Caco-2 (cell line): ENCODE measurements around the gene DSCAM. TPM values are rescaled to one million over a fixed set of nuclear protein-coding genes. Genes with fewer than 3 reads are reported as not detected.
"Not testable (repeated sequence)": the region's sequence is repeated elsewhere in the genome, so short reads cannot be mapped to it uniquely, and the experiment has no call there.

ENCODE experiments used
- BruUV-seq: library from RNA; stranded (reverse); fragments of 400-500 nt; replicated peaks from 2 replicates; lab custom pipeline; 2021; lab: Mats Ljungman, UMichigan
- CTCF ChIA-PET: fragments of 300-600 bp; sonication (Branson Sonifier 250); formaldehyde crosslinking; loops from one replicate; lab custom pipeline; 2022; ENCODE audit warnings: antibody characterized with exemption; lab: Charles Lee
- POLR2A ChIA-PET: fragments of 300-600 bp; sonication (Branson Sonifier 250); formaldehyde crosslinking; loops from one replicate; lab custom pipeline; 2022; ENCODE audit warnings: antibody characterized with exemption; lab: Charles Lee
- DNase-seq, 2 experiments: peaks; one replicate each; pipeline versions ENCODE4 v3.0.0 to v3.0.0-alpha.2; 2020 to 2022
- H3K27me3 ChIP-seq: replicated peaks from 2 replicates; pipeline ENCODE4 v1.6.0; 2011; ENCODE audit warnings: low read length; ENCODE audit not compliant: control insufficient read depth, insufficient read depth
- H3K36me3 ChIP-seq: 2 replicates; pipeline ENCODE4 v1.5.1; 2011; ENCODE audit warnings: low read length; ENCODE audit not compliant: control insufficient read depth, insufficient read depth
- H3K4me1 ChIP-seq: fragments of 250-450 bp; sonication (Bioruptor Pico); 2 replicates; pipeline ENCODE4 v1.5.1; 2020; ENCODE audit warnings: mild to moderate bottlenecking
- H3K4me3 ChIP-seq: 2 replicates; pipeline ENCODE4 v1.5.1; 2011; ENCODE audit warnings: low read depth, mild to moderate bottlenecking, control low read depth, low read length
- H3K9me3 ChIP-seq: fragments of 250-450 bp; sonication (Bioruptor Pico); 2 replicates; pipeline ENCODE4 v1.5.1; 2020; ENCODE audit warnings: mild to moderate bottlenecking, moderate library complexity
- H3K27ac Mint-ChIP-seq: one replicate; pipeline ENCODE4 v1.8.0; 2022; ENCODE audit warnings: mixed read lengths; ENCODE audit not compliant: unreplicated experiment
- H3K27me3 Mint-ChIP-seq: one replicate; pipeline ENCODE4 v1.8.0; 2022; ENCODE audit warnings: mixed read lengths; ENCODE audit not compliant: insufficient read depth, unreplicated experiment
- H3K36me3 Mint-ChIP-seq: one replicate; pipeline ENCODE4 v1.8.0; 2022; ENCODE audit warnings: mild to moderate bottlenecking, mixed read lengths; ENCODE audit not compliant: insufficient read depth, unreplicated experiment
- H3K4me1 Mint-ChIP-seq: one replicate; pipeline ENCODE4 v1.8.0; 2022; ENCODE audit warnings: low read depth, mixed read lengths; ENCODE audit not compliant: unreplicated experiment
- H3K4me3 Mint-ChIP-seq: one replicate; pipeline ENCODE4 v1.8.0; 2022; ENCODE audit warnings: mild to moderate bottlenecking, moderate library complexity, mixed read lengths; ENCODE audit not compliant: unreplicated experiment
- H3K9me3 Mint-ChIP-seq: one replicate; pipeline ENCODE4 v1.8.0; 2022; ENCODE audit warnings: mixed read lengths; ENCODE audit not compliant: unreplicated experiment
- intact Hi-C: fragments of 100-400 bp; cut with micrococcal nuclease; formaldehyde crosslinking; loops from one replicate; pipeline ENCODE4 v1.10.0; 2022; ENCODE audit not compliant: unreplicated experiment
- total RNA-seq: library from RNA; stranded (reverse); gene quantifications from 2 replicates; pipeline ENCODE4 v1.2.3, GENCODE V29; 2022
- TF ChIP-seq, protein P1 (sequence below), 2 experiments: fragments of 200-600 bp in 1 of 2; IDR thresholded peaks; 1 replicate in 1 of 2; 2 replicates in 1 of 2; pipeline versions ENCODE4 v1.5.1 to v1.8.0; 2011 to 2022; ENCODE audit warnings: antibody characterized with exemption in 1 of 2, control low read depth in 1 of 2, inconsistent platforms in 1 of 2, low read depth in 1 of 2, low read length in 1 of 2, mild to moderate bottlenecking in 1 of 2, moderate library complexity in 1 of 2; ENCODE audit not compliant: insufficient read depth in 1 of 2, severe bottlenecking in 1 of 2, unreplicated experiment in 1 of 2

The DSCAM gene
- total RNA-seq, 1 experiment from 2014 or later, result not detected

DNA sequence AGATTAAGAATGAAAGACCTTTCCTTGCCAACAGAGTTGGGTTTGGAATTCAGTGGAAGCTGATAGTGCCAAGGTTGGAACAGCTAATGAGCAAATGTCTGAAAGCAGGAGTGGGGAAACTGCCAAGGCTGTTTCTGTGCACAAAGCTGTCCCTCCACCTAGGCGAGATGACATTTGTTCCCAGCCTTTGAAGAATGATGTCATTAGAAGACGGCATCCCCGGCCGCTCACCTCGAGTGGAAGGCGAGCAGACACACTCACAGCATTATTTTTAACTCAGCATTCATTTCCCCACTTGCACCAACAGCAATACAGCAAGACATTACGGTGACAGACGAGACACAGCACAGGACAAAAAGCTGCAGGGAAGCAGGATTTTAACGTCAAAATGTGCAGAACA lies 515.8 kb downstream of the DSCAM start:
- no peak for DNase-seq
- peaks cover 14% of the 10 kb centered on the region for H3K27me3 Mint-ChIP-seq
- no peaks in the 10 kb centered on the region for H3K4me1 ChIP-seq
- TF ChIP-seq, protein P1, sequence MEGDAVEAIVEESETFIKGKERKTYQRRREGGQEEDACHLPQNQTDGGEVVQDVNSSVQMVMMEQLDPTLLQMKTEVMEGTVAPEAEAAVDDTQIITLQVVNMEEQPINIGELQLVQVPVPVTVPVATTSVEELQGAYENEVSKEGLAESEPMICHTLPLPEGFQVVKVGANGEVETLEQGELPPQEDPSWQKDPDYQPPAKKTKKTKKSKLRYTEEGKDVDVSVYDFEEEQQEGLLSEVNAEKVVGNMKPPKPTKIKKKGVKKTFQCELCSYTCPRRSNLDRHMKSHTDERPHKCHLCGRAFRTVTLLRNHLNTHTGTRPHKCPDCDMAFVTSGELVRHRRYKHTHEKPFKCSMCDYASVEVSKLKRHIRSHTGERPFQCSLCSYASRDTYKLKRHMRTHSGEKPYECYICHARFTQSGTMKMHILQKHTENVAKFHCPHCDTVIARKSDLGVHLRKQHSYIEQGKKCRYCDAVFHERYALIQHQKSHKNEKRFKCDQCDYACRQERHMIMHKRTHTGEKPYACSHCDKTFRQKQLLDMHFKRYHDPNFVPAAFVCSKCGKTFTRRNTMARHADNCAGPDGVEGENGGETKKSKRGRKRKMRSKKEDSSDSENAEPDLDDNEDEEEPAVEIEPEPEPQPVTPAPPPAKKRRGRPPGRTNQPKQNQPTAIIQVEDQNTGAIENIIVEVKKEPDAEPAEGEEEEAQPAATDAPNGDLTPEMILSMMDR (IDR thresholded peaks at IDR 0.05; ENCODE audit: insufficient read depth in 1 of 2, low read depth in 1 of 2, low read length in 1 of 2, severe bottlenecking in 1 of 2, unreplicated experiment in 1 of 2), result no peak
- ChIA-PET POLR2A (no interaction called here), CTCF (no interaction called here)
- H3K9me3 Mint-ChIP-seq, result no peaks in the 10 kb centered on the region
- no TSS peak for BruUV-seq
- H3K27me3 ChIP-seq, result no peaks in the 10 kb centered on the region
- no peaks in the 10 kb centered on the region for H3K36me3 ChIP-seq
- no peaks in the 10 kb centered on the region for H3K36me3 Mint-ChIP-seq
- H3K27ac Mint-ChIP-seq, result no peak overlapping the region
- no peak overlapping the region for H3K4me3 ChIP-seq
- no peaks in the 10 kb centered on the region for H3K9me3 ChIP-seq
- no peak overlapping the region for H3K4me3 Mint-ChIP-seq
- intact Hi-C loops, result no loop called here
- no peaks in the 10 kb centered on the region for H3K4me1 Mint-ChIP-seq

DNA sequence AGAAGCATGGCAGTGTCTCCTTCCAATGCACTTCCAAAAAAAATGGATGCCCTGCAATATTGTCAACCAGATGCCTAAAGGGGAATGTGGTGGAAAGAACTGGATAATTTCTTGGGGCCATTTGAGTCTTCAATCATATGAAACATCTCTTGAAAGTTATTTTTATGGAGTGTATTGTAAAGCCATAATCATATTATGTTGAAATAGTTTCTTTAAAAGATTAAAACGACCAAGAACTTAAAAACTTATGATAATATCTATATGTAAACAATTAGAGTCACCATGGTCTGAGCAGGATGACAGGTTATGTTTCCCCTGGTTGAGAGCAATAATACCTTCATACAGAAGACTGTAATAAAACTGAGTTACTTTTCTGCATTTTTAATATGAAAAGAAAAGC lies 522.6 kb downstream of the DSCAM start:
- Histone ChIP-seq H3K4me1 (no peaks in the 10 kb centered on the region), H3K9me3 (no peaks in the 10 kb centered on the region), H3K4me3 (no peak overlapping the region), H3K36me3 (no peaks in the 10 kb centered on the region), H3K27me3 (no peaks in the 10 kb centered on the region)
- DNase-seq, result no peak
- Mint-ChIP-seq H3K36me3 (no peaks in the 10 kb centered on the region), H3K27me3 (peaks cover 2% of the 10 kb centered on the region), H3K27ac (no peak overlapping the region), H3K4me3 (no peak overlapping the region), H3K4me1 (no peaks in the 10 kb centered on the region), H3K9me3 (no peaks in the 10 kb centered on the region)
- intact Hi-C loops, result no loop called here
- BruUV-seq, result no TSS peak
- TF ChIP-seq, protein P1 (IDR thresholded peaks at IDR 0.05; ENCODE audit: insufficient read depth in 1 of 2, low read depth in 1 of 2, low read length in 1 of 2, severe bottlenecking in 1 of 2, unreplicated experiment in 1 of 2), result no peak
- CTCF ChIA-PET, result no interaction called here
- POLR2A ChIA-PET, result no interaction called here

DNA sequence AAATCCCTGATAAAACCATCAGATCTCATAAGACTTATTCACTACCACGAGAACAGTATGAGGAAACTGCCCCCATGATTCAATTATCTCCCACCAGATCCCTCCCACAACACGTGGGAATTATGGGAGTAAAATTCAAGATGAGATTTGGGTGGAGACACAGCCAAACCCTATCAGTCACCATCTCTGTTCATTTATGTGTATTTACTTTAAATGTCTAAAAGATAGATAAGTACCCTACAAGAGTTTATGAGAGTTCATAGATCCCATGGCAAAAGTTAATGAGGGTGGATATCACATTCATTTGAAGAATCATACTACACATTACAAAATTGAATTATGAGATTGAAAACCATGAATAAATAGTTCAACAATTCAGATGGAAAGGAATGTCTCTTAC lies 526.2 kb downstream of the DSCAM start:
- BruUV-seq, POLR2A ChIA-PET, H3K9me3 ChIP-seq, H3K9me3 Mint-ChIP-seq, H3K27me3 ChIP-seq, H3K4me3 ChIP-seq, CTCF ChIA-PET, H3K27ac Mint-ChIP-seq, H3K4me1 Mint-ChIP-seq, intact Hi-C loops, H3K36me3 Mint-ChIP-seq, H3K36me3 ChIP-seq, DNase-seq, H3K4me3 Mint-ChIP-seq, H3K27me3 Mint-ChIP-seq, H3K4me1 ChIP-seq: not testable (repeated sequence)

GRCh38 chr21:40318371-40318770 lies 528.6 kb downstream of the DSCAM start:
- DNase-seq, result no peak
- TF ChIP-seq, protein P1 (IDR thresholded peaks at IDR 0.05; ENCODE audit: insufficient read depth in 1 of 2, low read depth in 1 of 2, low read length in 1 of 2, severe bottlenecking in 1 of 2, unreplicated experiment in 1 of 2), result no peak
- Histone ChIP-seq H3K4me3 (no peak overlapping the region), H3K9me3 (no peaks in the 10 kb centered on the region), H3K36me3 (no peaks in the 10 kb centered on the region), H3K4me1 (no peaks in the 10 kb centered on the region), H3K27me3 (no peaks in the 10 kb centered on the region)
- intact Hi-C loops, result no loop called here
- H3K4me3 Mint-ChIP-seq, result no peak overlapping the region
- no peaks in the 10 kb centered on the region for H3K36me3 Mint-ChIP-seq
- CTCF ChIA-PET, result no interaction called here
- no peak overlapping the region for H3K27ac Mint-ChIP-seq
- H3K4me1 Mint-ChIP-seq, result no peaks in the 10 kb centered on the region
- H3K27me3 Mint-ChIP-seq, result peaks cover 2% of the 10 kb centered on the region
- no TSS peak for BruUV-seq
- no peaks in the 10 kb centered on the region for H3K9me3 Mint-ChIP-seq
- POLR2A ChIA-PET, result no interaction called here
